ENCODE results near the gene FBXO17.

- TF ChIP-seq TAF1 (IDR thresholded peaks at IDR 0.05; ENCODE audit: borderline replicate concordance, insufficient read depth, low read length) (no peak), POLR2AphosphoS5 (IDR thresholded peaks at IDR 0.05; ENCODE audit: low read depth, low read length) (no peak), SIN3A (IDR thresholded peaks at IDR 0.05; ENCODE audit: borderline replicate concordance, insufficient read depth, low read length) (no peak)
These were observed 35.6 kb downstream of the FBXO17 start for GRCh38 chr19:38939957-38940356.

All from PFSK-1 (cell line).